G401 (cell line): Measurements from ENCODE around the gene HSD11B2. TPM values are rescaled to one million over a fixed set of nuclear protein-coding genes. Genes with fewer than 3 reads are reported as not detected.

Experiments used
- DNase-seq: peaks from one replicate; pipeline ENCODE4 v3.0.0-alpha.2; 2015; ENCODE audit warnings: low spot score
- in situ Hi-C: cut with HindIII; loops from 2 replicates; pipeline ENCODE4 v1.10.0; 2016; ENCODE audit warnings: low sequenced_read_pairs, mixed read lengths
- total RNA-seq: library from RNA; depleted of rRNA; stranded (reverse); fragments of >200 nt; shearing (Covaris generic); gene quantifications from 2 replicates; pipeline ENCODE4 v1.2.3, GENCODE V29; 2014

The HSD11B2 gene
- total RNA-seq, 1 experiment from 2014 or later = not detected

DNA sequence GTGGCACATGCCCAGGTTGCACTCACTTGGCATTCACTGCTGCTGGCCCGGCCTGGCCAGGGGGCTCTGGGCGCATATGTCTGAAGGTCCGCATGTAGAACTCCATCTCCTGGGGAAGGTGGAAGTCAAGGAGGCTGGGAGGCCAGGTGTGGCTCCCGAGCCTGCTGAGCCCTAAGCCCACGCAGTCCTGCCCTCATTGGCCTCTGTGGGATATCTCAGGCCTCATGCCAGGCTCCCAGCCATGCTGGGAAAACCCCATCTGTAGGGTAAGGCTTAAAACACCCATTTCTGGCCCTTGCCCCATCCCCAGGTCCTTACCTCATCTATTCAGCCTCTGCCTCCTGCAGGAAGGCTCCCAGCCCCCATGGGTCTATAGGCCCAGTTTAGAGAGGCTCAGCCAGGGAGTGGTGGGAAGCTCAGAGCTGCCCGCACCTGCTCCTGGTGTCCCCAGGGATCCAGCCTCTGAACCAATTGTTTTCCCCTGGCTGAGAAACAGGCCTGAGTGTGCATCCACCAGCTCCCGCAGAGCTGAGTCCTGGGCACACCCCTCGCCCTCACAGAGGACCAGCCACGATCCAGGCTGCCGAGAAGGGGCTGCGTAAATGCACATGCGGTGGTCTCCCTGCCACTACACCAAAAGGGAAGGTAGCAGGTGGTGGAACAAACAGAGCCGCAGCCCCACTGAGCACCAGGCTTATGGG lies 35.3 kb upstream of the HSD11B2 start:
- in situ Hi-C loops = no loop called here
- no peak for DNase-seq

DNA sequence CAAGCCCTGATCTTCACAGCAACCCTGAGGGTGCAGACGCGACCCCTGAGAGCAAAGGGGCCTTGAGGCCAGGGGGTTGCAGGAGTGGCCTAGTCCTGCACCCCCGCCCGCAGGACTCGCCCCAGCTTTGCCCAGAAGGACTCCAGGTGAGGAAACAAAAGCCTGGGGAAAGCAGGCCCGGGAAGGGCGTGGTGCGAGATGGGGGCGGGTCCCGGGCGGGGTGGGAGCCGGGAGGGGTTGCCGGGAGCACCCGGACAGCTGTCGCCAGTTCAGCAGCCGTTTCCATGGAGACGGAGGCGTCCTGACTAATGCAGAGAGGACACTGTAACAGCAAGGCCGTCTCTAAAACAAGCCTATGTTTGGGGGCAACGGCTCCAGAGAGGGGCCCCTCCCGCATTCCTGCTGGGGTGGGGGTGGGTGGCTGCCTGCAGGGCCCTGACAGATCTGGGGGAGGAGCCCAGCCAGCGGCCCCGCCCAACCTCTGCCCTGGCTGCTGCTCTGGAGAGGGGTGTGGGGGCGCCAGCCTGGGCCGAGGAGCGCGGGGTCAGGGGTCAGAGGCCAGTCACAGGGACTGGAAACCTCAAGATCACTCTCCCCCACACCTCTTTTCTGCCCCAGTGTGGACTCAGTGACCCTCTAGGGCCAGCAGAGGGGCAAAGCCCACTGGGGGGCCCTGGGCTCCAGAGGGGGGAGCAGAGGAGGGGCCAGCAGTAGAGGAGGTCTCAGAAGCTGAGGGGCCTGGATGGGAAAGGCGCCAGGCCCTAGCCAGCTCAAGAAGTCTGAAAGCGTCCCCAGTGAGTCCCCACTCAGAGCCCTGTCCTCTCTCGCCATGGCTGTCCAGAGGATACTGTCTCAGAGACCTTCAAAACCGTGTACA lies 34.5 kb upstream of the HSD11B2 start:
- no peak for DNase-seq

DNA sequence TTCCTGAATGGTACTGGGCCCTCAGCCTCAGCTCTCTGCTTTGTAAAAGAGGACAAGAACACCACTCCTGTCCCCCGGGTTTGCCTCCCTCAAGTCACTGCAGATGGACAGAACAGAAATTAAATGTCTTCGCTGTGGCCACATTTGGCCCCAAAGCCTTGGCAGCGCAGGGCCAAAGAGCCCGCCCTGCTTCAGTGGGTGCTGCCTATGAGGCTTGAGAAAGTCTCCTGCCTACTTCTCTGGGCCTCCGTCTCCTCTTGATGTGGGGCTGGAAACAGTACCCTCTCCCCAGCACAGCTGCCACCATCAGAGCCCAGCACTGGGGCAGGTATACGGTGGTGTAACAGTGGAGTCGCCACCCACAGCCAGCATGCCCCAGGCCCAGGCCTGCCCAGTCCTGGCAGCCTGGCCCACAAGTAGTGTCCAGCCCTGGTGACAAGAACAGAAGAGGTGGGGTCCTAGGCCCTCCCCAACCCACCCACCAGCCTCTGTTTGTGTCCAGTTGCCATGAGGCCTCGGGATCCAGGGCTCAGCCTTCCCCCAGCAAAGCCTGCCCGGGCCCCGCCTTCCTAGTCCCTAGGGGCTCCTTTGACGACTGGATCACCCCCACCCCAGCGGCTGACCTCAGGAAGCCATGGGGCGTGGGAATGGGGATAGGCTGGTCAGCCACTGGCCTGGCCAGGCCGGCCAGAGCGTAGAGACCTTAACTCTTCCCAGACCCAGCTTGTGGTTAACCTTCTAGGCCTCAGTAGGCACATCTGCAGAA lies 33.7 kb upstream of the HSD11B2 start:
- in situ Hi-C loops = no loop called here
- no peak for DNase-seq

More for the DNA sequence above, 34.5 kb upstream of the HSD11B2 start:
- in situ Hi-C loops = no loop called here

DNA sequence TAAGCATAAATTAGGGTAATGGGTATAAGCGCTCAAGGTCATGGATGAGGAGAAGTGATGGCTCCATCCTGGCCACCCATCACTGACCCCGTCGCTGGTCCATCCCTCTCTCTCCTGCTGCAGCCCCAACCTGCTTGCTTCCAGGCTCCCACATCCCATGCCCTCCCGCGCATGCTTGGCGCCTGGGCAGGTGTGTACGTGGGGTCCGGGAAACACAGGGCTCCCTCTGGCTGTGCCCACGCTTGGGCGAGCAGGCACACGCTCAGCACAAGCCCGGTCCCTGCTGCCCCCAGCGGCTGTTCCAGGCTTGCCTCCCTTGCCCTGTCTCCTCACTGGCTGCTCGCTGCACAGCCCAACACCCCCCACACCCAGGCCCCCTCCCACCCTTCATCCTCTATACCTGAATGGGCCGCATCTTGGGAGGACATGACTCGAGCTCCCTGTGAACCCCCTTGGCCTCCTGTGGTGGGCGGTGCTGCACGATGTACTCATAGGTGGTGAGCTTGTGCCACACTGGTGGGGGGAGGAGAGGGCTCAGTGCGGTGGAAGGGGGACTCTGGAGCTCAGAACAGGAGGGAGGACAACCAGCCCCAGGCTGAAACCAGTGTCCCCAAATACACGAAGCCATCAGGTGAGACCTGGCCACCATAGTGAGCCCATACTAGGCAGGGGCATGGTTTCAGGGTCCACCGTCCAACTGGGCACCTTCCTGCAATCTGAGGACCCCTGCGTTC lies 32.9 kb upstream of the HSD11B2 start:
- in situ Hi-C loops = no loop called here
- no peak for DNase-seq

DNA sequence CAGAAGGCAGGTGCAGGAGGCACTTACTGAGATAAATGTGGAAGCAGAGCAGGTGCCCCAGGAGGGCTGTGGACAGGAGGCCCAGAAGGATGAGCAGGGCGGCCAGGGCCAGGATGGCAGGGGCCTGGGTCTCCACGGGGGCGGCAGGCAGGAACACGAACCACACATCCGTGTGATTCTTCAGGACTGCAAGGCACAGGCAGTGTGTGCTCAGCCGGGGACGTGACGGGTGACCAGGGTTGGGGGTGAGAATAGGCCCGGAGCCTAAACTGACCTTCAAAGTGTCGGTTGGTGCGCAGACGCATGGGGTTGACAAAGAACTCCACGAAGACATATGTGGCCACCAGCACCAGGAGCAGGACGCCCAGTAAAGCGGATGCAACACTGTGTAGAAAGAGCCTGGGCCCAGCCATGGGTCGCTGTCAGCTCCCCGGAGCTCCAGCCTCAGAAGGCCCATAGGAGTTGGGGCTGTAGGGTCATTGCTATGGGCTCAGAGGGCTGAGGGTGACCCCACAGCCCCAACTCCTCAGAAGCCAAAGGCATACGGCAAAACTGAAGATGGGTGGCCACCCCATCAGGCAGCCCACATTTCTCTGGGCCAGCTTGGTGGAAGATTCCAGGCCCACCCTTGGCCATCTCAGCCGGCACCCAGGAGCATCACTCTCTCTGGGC lies 32.2 kb upstream of the HSD11B2 start:
- in situ Hi-C loops = no loop called here

DNA sequence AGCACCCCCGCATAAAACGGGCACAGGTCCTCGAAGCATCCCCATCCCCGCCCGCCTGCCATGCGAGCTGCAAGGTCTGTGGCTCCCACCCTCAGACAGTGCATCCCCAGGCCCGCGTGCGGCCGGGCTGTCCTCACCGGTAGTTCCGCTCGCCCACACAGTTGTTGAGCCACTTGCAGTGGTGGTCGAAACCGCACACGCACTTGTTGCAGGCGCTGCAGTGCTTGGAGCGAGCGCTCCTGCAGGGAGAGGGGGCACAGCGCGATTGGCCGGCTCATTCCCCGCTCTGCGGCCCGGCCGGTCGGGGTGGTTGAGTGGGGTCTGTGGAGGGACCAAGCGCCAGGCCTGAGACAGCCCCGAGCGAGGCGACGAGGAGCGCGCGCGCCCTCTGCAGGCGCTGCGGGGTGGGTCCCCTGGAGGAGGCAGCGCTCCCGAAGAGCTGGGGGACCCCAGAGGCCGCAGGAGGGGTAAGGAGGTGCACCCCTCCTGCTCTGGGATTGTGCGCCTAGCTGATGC lies 31.6 kb upstream of the HSD11B2 start:
- DNase-seq = no peak
- in situ Hi-C loops = no loop called here

More for the DNA sequence above, 32.2 kb upstream of the HSD11B2 start:
- no peak for DNase-seq

DNA sequence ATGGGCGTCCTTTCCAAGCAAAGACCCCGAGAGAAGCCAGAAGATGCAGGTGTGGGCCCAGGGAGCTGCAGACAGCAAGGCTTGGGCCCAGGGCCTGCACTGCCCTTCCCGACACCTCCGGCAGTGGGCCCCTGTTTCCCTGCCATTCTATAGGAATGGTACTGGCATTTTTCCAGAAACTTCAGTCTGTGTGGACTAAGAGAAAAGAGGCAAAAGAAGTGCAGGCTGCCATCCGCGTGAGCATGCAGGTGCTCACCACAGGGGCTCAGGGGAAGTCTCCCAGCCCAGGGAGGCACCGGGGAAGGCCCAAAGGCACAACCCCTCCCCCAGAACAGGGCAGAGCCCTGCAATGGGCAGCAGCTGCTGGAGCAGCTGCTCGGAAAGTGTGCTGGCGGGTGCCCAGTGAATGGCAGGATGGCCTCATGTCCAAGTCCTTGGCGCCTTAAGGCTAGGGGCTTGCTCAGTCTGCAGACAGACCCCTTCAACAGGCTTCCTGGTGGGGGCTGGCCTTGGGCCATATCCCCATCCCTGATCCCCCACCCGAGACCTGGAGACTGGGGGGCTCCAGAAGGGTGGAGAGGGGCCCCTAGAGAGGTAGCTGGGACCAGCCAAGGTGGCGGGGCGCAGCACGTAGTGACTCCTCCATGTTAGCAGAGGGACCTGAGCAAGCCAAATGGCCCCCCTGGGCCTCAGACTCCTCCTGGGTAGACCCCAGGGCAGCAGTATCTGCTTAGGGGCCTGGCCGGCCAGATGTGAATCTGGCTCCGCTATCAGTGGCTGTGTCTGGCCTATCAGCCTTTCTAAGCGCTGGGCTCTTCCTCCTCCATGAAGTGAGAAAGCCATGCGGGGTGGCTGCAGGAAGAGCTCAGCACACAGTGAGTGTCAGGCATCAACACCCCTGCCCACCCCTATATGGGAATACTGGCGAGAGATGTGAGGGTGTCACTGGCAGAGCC lies 30.9 kb upstream of the HSD11B2 start:
- in situ Hi-C loops = no loop called here
- DNase-seq = no peak

DNA sequence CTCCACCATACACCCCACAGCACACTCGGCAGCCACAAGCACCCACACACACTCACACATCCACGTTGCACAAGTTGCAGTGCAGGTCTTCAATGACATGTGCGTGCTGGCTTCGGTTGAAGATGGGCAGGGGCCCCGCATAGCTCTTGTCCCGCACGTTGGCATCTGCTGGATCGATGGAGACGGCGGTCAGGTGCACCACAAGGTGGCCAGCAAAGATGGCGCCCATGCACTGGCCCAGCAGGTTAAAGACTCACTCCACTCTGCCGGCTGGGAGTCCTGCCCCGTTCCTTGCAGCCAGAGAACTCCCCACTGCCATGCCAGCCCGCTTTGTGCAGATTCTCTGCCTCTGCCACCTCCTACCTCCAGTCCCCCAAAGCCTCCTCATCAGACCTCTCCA lies 30.0 kb upstream of the HSD11B2 start:
- in situ Hi-C loops = no loop called here

DNA sequence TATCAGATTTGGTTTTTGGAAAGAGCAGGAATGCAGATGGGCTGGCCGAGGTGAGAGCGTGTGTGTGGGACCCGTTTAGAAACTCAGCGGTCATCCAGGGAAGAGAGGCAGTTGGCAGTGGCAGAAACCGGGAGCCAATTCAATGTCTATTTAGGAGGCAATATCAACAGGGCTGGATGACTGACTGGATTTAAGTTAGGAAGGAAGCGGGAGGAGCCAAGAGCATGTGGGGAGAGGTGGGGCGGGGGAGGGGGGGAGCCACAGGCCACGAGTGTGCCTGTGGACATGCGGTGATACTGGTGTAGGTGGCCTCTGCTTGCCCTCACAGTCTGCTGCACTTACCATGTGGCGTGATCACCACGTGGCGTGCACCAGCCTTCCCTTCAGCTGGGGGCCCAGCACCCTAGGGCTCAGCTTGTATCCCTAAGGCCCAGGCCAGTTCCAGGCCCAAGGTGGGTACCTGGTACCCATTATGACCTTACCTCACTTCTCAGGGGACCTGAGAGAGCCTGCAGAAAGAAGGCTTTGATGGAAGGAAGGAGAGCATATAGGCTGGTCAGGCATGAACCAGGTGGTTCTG lies 26.9 kb upstream of the HSD11B2 start:
- DNase-seq = no peak
- in situ Hi-C loops = no loop called here

More for the DNA sequence above, 30.0 kb upstream of the HSD11B2 start:
- no peak for DNase-seq

DNA sequence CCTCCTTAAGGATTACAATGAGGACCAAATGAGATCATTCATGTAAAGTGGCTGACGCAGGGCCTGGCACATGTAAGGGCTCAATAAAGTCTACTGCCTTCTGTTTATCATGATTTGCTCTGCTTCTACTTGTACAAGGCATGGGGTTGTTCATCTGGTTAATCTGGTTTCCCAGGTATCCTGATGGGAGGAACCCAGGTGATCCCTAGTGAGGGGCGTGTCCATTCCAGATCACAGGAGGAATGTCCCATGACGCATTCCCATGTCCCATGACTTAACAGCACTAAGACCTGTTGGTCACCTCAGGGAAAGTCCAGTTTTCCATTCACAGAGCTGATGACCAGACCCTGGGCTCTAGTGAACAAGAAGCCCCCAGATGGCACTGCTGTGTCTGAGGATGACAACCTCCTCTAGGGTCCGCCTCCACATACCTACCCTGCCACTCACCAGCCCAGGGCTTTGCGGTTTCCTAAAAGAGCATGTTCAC lies 26.1 kb upstream of the HSD11B2 start:
- no peak for DNase-seq
- in situ Hi-C loops = no loop called here

DNA sequence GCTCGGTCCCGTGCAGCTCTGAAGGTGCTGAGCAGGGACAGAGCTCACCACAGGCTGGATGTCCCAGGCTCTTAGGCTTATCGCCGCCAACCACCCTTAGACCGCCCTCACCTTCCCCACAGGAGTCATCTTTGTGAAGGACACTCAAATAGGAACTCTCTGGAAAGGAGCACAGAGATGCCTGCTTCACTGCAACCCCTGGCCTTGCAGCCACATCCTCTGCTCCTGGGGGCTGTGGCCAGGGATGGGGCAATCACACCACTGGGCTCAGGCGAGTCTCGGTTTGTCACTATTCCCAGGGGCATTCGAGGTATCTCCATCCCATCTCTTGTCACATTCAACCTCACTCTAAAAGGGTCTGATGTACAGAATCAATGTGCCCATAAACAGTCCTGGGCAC lies 25.6 kb upstream of the HSD11B2 start:
- in situ Hi-C loops = no loop called here
- DNase-seq = no peak

DNA sequence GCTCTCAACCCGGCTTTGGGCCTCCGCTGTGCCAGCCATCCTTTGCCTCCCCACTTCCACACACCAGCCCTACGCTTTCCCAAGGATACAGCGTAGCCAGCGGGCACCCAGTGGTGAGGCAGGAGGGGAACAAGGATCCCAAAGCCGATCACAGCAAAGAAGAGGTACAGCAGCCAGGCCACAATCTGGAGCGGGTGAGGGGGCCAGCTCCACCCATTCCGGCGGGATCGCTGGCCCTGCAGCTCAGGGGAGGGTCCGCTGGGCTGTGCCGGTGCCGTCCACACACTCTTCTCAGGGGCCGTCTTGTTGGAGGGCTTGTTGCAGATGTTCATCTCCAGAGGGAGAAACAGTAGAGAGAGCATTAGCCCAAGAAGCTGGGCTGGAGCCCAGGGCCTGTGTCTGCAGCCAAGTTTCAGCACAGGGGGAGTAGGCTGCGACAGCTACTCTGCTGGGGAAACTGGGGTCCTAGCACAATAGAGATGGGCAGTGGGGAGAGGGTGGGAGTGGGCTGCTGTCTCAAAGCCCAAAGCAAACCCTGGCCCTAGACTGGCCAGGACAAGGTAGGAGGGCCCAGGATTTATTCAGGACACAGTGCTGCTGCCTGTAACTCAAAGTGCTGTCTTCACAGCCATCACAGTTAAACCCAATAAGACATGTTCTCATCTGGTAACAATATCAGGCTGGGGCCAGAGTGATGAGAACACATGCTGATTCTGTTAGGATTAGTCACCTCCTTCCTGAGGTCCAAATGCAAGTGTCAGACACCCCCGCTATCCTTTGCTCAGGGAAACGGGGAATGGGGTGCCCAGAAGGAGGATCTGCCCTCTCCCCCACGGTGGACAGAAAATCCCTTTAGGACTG lies 24.6 kb upstream of the HSD11B2 start:
- no peak for DNase-seq
- in situ Hi-C loops = no loop called here

DNA sequence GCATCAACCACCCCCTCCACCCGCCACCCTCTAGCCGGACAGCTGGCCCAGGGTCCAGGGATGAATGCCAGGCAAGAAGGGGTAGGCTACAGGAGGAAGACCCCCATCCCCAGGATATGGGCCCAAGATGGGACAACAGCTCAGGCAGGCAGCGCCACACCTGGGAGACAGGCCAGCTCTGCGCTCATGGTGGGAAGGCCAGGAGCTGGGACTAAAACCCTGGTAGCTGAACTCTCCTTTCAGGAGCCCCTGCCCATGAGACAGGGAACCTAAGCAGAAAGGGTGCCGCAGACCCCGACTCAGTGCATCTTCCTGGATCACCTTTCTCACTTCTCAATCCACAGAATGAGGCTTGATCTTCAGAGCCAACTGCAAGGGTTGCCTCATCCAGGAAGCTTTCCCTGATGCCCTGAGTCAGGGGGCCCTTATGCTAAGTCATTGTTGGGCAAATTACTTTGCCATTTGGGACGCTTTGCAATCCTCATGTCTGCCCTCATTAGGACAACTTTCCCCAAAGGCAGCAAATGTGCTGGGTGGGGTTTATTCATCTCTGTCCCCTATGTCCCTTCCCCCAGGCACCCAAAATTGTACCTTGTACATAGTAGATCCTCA lies 23.6 kb upstream of the HSD11B2 start:
- DNase-seq = no peak
- in situ Hi-C loops = no loop called here

DNA sequence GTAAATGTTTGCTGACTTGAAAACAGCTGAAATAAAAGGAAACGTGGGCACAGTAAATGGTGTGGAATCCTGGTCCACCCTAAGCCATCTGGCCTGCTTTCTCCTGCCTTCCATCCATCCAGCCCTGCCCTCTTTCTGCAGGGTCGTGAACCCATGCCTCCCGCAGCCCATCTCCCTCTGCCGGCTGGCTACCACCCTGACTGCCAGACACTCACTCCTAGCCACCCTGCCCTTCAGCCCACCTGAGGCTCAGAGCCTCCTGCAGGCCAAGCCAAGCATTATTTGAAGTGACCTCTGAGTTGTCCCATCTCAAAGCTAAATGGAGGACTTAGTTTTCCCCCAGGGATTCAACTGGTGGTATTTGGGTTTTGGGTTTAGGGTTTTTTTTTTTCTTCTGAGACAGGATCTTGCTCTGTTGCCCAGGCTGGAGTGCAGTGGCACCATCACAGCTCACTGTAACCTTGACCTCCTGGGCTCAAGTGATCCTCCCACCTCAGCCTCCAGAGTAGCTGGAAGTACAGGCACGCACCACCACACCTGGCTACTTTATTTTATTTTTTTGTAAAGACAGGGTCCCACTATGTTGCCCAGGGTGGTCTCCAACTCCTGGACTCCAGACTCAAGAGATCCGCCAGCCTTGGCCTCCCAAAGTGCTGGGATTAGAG lies 23.0 kb upstream of the HSD11B2 start:
- in situ Hi-C loops = no loop called here
- no peak for DNase-seq

DNA sequence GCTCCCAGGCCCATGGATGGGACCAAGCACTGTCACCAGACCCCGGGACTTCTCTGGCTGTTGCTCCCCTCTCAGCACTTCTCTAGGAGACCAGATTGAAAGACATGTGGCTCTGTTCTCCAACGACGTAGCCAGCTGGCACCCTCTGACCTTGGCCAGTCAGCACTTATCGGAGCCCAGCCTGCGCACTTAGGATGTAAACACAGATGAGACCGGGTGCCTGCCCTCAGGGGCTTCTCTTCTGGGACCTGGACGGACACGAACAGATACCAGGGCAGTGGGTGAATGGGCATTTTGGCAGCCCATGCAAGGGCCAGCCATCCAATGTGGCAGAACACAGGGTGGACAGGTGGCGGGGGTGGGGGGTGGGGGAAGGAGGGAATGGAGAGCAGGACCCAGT lies 21.3 kb upstream of the HSD11B2 start:
- no peak for DNase-seq
- in situ Hi-C loops = no loop called here
